HG02588 (cell line): ENCODE results near the gene DNAAF8.

Experiments
- ATAC-seq: cut with Tn5 transposase; IDR thresholded peaks from one replicate; pipeline ENCODE4 v1.9.1; 2021; ENCODE audit warnings: mild to moderate bottlenecking, moderate library complexity; ENCODE audit not compliant: unreplicated experiment

The DNAAF8 gene

DNA sequence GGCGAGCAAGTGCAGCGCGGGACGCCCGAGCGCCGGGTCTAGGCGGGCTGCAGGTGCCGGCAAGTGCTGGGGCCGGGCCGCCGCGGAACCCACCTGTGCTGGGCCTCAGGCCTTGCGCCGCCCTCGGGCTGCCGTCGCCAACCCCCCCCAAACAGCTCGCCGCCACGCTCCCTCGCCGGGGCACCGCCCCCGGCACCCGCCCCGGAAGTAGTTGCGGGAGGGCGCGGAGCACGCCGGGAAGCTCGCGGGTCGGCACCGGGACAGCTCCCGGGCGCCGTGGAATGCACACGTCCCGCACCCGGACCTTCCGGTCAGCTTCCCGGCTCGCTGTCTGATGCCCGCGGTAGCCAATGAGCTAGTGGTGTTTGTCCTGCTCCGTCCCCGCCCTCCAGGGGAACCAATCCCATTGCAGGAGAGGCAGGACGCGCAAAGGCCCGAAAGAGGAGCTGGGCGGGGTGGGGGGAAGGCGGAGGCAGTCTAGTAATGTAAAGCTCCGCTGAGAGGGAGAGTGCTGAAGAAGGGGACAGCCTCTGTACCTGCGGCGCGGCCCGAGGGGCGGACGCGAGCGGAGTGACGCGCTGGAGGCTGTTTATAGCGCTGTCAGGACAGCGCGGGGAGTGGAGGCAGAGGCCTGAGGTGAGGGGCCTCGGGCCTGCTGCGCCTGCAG lies at the start of gene DNAAF8, which contains the start of gene ANKS3:
DNAAF8 (plus strand) TSS at position 475 of the 667 bp plus-strand sequence. CDS start 1,978 bp downstream, outside the sequence.
ANKS3 (minus strand) TSS at position 209 of the 667 bp plus-strand sequence. CDS start 4,122 bp downstream, outside the sequence.
- peak; percentile 75 for ATAC-seq

DNA sequence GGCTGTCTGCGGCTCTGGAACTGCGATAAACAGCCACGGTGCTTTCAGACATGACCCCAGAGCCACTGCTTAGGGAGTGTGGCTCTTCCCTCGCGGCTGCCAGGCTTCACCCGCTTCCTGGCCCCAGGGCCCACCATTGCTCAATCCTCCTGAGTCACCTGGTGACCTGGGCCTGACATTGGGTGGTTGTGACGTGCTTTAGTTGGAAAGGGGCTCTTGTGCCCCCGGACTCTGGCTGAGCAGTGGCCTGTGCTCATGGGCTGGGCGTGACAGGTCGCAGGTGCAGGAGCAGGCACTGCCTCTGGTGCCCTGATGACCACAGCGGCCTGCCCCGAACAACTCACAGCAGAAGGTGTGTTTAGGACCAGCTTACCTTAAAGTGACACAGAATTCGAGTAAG lies 49.6 kb upstream of the DNAAF8 start:
- no peak for ATAC-seq

DNA sequence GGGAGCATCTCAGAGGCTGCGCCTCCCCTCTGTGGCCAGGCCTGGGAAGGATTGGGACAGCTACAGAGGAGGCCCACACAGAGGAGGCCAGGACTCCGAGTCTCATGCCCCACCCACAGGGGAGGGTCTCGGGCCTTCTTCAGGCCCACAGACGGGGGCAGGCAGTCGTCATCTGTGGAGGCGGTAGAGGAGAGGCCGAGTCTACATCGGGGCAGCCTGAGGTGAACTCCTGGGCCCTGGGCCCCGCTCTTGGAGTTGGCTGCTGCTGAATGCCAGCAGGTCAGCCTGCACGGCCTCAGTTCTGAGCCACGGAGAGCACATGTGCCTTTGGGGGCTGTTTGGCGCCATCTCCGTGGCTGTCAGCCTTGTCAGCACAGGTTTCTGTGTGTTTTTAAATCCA lies 49.0 kb upstream of the DNAAF8 start:
- no peak for ATAC-seq

DNA sequence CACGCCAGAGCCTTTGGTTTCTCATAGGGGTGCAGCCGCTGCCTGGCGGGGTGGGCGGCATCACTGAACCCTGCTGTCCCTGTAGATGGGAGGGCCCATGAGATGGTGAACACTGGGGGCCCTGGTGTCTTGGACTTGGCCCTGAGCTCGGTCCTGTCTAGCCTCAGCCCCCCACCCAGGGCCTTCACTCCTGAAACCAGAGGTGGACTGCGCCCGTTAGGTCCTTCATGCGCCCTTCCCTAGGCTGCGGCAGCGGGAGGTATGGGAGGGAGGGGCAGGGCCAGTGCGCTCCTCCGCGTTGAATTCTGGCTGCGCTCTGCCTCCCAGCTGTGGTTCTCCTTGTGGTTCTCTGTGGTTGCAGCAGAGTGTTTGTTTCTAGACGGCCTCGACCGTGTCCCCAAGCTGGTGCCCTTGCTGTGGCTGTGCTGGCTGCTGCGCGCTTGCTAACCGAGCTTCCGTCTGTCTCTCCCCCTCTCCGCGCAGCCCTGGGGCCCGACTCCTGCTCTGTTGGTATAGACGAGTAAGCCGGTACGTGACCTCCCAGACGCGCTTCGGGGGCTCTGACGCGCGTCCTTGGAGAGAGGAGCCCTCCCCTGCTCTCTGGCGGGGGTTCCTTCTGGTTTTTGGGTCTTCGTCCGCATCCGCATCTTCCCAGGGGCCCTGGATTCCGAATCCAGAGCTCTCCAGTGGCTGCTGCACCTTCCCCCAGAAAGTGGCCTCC lies 48.4 kb upstream of the DNAAF8 start:
- ATAC-seq: no peak

DNA sequence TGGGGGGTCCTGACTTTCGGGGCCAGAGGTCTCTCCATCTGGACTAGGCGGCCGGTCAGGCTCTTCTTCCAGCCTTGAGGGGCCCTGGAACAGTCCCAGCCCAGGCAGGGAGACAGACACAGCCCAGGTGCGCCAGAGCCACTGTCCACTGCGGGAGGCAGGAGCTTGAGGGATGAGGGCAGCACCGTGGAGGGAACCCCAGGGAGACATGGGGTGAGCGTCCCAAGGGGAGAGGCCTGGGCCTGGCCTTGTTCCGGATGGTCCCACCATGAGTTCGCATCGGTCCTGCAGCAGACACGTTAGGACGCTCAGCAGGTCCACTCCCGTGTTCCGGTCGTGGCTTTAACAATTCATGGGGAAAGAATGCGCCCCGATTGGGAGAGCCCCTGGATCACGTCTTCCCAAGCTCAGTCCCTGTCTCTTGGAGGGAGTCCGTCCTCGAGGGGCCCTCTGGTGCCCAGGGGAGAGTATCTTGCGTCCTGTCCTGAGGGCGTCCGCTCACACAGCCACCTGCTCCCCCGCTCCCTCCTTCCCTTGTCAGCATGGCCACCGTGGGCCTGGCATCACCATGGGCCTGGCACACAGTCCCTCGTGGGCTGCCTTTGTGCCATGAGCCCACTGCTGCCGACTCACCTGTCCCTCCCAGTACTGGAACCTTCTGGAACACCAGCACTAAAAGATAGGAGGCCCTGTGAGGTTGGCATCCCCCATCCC lies 47.7 kb upstream of the DNAAF8 start:
- ATAC-seq: no peak

DNA sequence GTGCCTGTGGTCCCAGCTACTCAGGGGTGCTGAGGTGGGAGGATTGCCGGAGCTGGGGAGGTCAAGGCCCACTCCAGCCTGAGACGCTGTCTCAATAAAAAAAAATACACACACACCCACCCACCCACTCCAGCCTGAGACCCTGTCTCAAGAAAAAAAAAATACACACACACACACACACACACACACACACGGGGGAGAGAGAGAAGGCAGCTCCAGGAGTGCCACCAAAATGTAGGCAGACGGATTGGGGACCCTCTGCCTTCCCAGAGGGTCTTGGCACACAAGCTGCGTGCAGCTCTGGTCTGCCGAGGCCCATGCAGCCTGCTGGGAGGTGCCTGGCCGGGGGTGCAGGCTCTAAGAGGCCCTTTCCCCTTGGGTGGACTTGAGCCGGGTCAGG lies 46.9 kb upstream of the DNAAF8 start:
- no peak for ATAC-seq

DNA sequence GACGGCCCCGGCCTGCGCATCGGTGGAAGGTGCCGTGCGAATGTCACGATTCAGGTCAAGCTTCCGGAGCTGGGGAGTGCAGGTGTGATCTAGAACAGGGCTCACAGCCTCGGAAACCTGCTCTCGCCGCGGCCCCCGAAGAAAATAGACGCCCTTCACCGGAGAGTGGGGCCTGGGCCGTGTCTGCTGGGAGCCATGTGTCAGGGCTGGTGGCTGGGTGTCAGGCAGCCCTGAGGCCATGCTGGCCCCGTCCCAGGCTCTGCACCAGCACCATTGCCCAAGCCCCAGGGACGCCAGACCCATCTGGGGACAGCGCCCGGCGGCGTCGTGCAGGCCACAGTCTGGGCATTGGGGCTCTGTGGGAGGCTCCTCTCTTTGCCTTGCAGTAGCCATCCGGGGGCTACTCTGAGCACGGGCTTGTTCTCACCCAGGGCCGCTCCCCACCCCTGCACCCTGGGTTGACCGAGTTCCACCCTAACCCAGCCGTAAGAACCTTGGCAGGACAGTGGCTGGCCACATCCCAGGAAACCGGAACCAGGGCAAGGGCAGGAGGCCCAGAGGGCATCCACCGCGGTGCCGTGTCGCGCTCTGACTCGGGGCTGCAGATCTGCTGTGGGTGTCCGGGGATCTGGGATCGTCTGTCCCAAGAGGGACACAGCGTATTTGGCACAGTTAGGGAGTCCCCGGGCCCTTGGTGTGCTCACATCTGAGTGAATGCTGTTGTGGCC lies 46.2 kb upstream of the DNAAF8 start:
- ATAC-seq: no peak

DNA sequence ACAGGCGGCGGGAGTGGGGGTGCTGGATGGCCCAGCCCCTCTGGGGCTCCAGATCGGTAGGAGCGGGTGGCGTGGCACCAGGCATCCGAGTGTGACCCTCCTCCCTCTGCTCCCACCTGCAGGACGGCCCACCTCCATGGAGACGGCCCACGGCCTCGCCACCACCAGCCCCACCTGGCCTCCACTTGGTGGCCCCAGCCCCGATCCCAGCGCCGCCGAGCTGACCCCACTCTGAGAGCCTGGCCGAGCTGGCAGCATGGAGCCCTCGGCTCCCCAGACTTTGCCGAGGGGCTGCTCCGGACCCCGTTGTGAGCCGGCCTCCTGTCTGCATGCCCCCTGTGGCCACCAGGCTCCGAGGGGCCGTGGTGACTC lies 45.7 kb upstream of the DNAAF8 start:
- ATAC-seq: no peak

DNA sequence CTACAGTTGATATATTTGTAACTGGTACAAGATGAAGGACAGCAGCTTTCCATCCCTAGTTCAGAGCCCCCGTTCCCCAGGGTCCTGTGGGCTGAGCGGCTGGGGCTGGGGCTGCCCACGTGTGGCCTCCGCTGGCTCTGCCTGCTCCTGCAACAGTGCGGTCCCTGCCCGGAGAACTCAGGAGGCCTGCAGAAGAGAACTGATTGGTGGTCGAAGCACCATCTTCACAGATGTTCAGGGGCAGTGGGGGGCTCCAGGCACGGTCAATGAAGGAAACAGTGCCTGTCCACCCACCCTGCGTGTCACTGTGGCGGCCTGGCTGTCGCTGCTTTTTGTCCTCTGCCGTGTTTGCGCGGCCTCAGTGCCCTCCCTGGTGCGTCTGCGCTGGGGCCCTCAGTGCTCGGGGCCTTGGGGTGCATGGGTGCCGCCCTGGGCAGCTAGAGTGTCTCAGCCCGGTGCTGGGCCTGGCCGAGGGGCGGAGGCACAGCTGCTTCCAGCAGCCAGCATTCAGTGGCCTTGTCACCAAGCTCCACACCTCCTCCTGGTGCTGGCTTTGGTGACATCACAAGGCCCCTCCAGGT lies 45.2 kb upstream of the DNAAF8 start:
- no peak for ATAC-seq

DNA sequence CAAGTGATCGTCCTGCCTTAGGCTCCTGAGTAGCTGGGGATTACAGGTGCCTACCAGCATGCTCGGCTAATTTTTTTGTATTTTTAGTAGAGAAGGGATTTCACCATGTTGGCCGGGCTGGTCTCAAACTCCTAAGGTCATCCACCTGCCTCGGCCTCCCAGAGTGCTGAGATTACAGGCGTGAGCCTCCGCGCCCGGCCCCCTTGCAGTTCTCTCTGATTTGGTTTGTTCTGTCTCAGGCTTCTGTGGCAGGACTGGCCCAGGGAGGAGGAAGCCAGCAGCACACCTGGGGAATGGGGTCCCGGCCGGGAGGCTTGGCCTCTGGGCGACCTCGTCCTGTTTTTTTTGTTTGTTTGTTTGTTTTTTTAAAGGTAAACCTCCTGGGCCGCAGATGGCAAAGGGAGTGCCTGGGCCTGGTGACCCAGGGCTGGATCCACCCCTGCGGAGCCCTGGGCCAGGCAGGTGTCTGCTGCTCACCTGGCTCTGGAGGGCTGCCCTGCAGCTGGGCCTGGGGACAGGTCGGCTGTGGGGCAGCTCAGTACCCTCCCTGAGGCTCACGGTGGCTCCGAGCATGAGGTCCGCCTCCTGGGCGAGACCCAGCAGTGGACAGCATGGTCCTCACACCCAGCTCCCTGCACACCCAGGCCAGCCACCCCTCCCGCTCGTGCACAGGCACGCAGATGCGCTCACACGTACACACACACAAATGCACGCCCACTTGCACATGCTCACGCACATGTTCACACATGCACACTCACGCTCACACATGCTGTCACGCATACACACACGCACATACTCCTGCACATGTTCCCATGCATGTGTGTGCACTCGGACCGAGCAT lies 44.3 kb upstream of the DNAAF8 start:
- ATAC-seq: no peak

DNA sequence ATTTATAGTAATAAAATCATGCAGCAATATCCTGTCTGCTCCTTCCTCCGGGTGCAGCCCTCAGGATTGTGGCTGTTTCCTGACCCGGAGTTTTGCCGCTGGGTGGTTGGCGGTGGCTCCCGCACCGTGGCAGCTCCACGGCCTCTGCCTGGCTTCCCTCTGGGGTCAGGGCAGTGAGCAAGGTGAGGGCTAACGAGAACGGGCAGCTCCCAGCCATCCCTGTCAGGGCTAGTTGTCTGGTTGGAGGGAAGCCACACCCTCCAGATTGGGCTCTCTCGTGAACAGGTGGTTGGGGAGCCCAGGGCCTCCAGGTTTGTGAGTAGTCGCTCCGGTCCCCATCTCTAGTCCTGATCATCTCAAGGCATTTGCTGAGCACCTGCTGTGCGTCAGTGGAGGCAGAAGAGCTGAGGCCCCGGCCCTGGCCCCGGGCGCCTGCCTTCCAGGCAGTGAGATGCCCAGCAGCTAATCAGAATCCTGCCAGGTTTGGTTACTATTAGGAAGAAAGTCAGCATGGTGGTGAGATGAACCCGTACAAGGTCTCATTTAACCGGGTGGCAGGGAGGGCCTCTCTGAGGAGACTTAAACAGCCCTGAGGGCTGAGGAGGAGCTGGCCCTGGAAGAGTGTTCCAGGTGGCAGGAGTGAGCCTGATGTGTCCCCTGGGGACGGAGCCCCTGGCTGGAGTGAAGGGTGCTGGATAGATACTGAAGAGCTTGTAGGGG lies 43.2 kb upstream of the DNAAF8 start:
- no peak for ATAC-seq

DNA sequence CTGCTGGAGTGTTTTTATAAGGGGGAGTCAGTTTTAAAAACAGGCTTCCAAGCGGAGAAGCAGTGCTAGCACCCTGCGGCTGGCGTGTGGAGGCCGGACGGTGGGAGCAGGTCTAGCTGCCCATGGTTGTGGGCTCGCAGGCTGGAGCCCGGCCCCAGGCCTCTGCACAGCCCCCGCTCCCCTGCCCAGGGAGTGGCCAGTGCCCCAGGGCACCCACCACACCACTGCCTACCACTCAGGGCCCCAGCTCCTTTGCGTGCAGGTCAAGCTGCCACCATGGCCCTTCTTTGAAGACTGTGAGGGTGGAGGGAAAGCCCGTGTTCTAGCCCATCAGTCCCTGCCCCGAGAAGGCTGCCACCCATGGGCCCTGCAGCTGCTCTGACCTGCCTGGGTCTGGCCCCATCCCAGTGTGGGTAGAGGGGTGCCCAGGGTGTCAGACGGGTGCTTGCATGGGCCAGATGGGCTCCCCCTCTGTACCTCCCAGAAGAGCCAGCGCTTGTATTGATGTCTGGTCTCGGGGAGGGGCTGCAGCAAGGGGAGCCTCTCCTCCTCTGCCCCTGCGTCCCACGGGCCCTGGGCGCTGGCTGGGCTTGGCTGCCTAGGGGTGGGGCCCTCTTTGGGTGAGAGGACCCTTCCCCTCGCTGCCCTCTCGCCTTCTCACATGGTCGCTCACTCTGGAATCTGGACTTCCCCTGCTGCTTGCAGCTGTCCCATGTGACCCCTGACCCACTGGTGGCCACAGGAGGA lies 42.5 kb upstream of the DNAAF8 start:
- ATAC-seq: no peak

DNA sequence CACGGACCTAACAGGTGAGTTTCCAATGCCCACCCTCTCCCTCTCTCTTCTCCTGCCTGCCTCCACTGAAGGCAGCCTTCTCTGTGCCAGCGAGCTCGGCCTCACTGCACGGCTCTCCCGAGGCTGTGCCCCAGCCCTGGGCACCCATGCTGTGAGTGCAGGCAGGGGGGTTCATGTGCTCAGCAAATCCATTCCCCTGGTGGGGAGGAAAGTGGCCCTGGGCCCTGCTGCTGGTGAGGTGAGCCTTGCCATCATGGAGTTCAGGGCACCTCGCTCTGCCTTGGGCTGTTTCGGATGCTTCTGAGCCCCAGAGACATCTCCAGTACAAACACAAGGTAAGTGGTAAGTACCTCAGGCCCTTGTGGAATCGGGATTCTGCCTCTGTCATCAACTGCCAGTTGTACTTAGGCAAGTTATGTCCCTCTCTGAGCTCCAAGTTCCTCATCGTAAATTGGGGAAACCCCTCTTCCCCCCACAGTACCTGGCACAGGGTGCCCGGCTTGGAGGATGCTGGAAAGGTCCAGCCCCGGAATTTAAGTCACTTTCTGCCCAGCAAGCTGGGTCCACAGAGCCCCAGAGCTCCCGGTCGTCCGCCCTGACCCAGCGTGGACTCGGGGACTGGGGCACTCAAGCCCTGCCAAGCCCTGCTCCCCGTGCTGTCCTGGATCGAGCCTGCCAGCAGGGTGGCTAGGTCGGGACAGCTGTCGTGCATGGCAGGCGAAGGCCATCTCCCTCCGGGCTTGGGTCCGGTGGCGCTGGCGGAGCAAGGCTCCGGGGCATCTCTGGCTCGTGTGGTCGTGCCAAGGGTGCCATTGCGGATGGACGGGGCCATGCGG lies 41.7 kb upstream of the DNAAF8 start:
- peak; percentile 11 for ATAC-seq

DNA sequence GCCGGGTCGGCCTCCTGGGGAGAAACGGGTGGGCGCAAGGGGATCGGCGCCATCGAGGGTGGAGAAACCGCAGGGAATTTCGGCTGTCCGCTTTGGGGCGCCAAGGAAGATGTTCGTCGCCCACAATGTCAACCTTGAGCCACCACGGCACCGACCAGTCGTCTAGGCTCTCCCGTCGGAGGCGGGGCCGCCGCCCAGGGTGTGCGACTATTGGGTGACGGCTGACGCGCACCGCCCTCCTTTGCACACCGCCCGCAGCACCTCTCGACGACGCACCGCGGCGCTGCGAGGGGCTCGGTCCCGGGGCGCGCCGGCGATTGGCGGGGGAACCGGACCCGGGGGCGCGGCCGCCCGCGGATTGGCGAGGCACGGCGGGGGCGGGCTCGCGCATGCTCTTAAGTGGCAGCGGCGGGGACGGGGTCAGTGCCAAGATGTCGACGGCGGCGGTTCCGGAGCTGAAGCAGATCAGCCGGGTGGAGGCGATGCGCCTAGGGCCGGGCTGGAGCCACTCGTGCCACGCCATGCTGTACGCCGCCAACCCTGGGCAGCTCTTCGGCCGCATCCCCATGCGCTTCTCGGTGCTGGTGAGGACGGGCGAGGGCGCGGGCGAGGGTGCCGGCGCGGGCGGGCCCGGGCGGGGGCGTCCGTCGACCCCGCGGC lies 40.9 kb upstream of the DNAAF8 start, which contains the start of gene NUDT16L1:
NUDT16L1 (plus strand) TSS at position 267 of the 660 bp plus-strand sequence; CDS start at position 432, 165 bp downstream.
- peak; percentile 92 for ATAC-seq

DNA sequence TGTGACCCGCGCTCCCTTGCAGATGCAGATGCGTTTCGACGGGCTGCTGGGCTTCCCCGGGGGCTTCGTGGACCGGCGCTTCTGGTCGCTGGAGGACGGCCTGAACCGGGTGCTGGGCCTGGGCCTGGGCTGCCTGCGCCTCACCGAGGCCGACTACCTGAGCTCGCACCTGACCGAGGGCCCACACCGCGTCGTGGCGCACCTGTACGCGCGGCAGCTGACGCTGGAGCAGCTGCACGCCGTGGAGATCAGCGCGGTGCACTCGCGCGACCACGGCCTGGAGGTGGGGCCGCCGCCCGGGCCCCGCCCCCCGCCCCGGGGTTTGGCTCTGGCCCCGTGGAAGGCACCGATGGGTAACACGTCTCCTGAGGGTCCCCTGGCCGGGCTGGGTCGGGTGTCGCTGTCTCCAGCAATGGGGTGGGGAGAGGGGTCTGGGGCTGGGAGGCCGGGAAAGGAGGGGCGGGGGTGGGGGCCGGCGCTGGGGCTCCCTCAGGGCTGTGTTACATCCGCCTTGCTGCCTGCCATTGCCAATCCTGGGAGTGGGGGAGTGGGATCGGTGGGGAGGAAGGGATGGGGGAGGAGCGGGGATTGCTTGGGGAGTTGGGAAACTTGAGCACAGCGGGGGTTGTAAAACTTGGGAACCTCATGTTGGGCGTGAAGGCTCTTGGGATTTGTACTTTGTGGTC lies 40.2 kb upstream of the DNAAF8 start:
- ATAC-seq: peak; percentile 3

DNA sequence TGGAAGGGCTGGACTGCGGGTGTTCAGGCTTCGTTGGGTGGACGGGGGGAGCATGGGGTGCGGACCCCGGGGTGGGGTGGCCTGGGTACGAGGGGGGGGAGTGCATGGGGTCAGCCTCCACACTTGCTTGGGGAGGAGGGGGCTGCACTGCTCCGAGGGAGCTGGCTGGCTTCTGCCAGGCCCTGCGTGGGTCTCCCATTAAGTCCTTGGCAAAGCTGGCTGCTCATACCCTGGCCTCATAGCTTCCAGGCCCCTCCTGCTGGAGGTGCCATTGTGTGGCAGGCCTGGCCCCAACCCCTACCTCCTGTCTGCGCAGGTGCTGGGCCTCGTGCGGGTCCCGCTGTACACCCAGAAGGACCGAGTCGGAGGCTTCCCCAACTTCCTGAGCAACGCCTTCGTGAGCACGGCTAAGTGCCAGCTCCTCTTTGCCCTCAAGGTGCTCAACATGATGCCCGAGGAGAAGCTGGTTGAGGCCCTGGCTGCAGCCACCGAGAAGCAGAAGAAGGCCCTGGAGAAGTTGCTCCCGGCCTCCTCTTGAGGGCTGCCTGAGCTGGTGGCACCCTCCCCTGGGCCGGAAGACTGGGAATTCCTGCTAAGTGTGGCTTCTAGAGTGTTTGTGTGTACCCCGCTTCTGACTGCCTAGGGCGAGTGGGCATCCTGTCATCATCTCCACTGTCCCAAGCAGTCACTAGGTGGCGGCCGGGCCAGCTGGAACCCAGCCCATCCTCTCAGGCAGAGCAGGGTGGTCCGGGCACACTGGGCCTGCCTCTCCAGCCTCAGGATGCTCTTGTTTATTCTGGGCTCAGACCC lies 39.5 kb upstream of the DNAAF8 start:
- ATAC-seq: no peak
